Panc1 (cell line): ENCODE data around the gene HES5. TPM values are rescaled to one million over a fixed set of nuclear protein-coding genes. Genes with fewer than 3 reads are reported as not detected.
"Not testable (repeated sequence)": the region's sequence is repeated elsewhere in the genome, so short reads cannot be mapped to it uniquely, and the experiment has no call there.

Source experiments
- ATAC-seq: fragments of 200-7000 bp; cut with Tn5 transposase; 2 replicates; pipeline ENCODE4 v1.9.1; 2020; ENCODE audit warnings: mild to moderate bottlenecking, moderate library complexity
- BruUV-seq: library from RNA; stranded (reverse); fragments of 400-500 nt; replicated peaks from 2 replicates; lab custom pipeline; 2021; lab: Mats Ljungman, UMichigan
- CTCF ChIA-PET: fragments of 300-600 bp; sonication (Branson Sonifier 250); formaldehyde crosslinking; loops from one replicate; lab custom pipeline; 2022; ENCODE audit warnings: antibody characterized with exemption; lab: Charles Lee
- POLR2A ChIA-PET: fragments of 300-600 bp; sonication (Branson Sonifier 250); formaldehyde crosslinking; loops from one replicate; lab custom pipeline; 2022; ENCODE audit warnings: antibody characterized with exemption; lab: Charles Lee
- DNase-seq: peaks from one replicate; pipeline ENCODE4 v3.0.0-alpha.2; 2010; ENCODE audit warnings: low read depth, low spot score
- H3K27ac ChIP-seq: 2 replicates; pipeline ENCODE4 v1.5.1; 2011; ENCODE audit warnings: mild to moderate bottlenecking, low read length, inconsistent platforms
- H3K27me3 ChIP-seq: fragments of 200-500 bp; sonication (Bioruptor generic); 2 replicates; pipeline ENCODE4 v1.6.0; 2014; ENCODE audit warnings: low read length, inconsistent platforms; ENCODE audit not compliant: control insufficient read depth, insufficient read depth
- H3K36me3 ChIP-seq: fragments of 200-500 bp; sonication (Bioruptor generic); 2 replicates; pipeline ENCODE4 v1.5.1; 2014; ENCODE audit warnings: inconsistent platforms, mild to moderate bottlenecking, low read length, moderate library complexity; ENCODE audit not compliant: control insufficient read depth, insufficient read depth
- H3K4me1 ChIP-seq: 2 replicates; pipeline ENCODE4 v1.5.1; 2011; ENCODE audit warnings: inconsistent platforms, mild to moderate bottlenecking, low read length, moderate library complexity; ENCODE audit not compliant: control insufficient read depth, insufficient read depth
- H3K4me3 ChIP-seq, 2 experiments: 2 replicates each; pipeline ENCODE4 v1.5.1; 2011 to 2012; ENCODE audit warnings: low read depth in 2 of 2, low read length in 2 of 2, mild to moderate bottlenecking in 2 of 2, inconsistent platforms in 1 of 2, moderate library complexity in 1 of 2
- H3K9me3 ChIP-seq: fragments of 200-500 bp; sonication (Bioruptor generic); 2 replicates; pipeline ENCODE4 v1.5.1; 2014; ENCODE audit warnings: low read depth, mild to moderate bottlenecking, inconsistent platforms, low read length, moderate library complexity; ENCODE audit not compliant: control insufficient read depth, insufficient read depth
- POLR2AphosphoS5 ChIP-seq: IDR thresholded peaks from 2 replicates; pipeline ENCODE4 v1.6.1; 2012; ENCODE audit warnings: mild to moderate bottlenecking, low read depth, low read length, moderate library complexity
- SIN3A ChIP-seq: IDR thresholded peaks from 2 replicates; pipeline ENCODE4 v1.6.1; 2012; ENCODE audit warnings: low read depth, mild to moderate bottlenecking, low read length, moderate library complexity, borderline replicate concordance; ENCODE audit not compliant: insufficient read depth
- TCF7L2 ChIP-seq: IDR thresholded peaks from 2 replicates; pipeline ENCODE4 v1.6.1; 2011; ENCODE audit warnings: mild to moderate bottlenecking, low read depth, low read length, inconsistent platforms
- in situ Hi-C: cut with HindIII; loops from 2 replicates; pipeline ENCODE4 v1.10.0; 2016; ENCODE audit warnings: low sequenced_read_pairs, low pct_unique_long_range_greater_than_20kb
- intact Hi-C: fragments of 100-400 bp; cut with micrococcal nuclease; formaldehyde crosslinking; loops from one replicate; pipeline ENCODE4 v1.10.0; 2022; ENCODE audit not compliant: unreplicated experiment
- total RNA-seq: library from RNA; stranded (reverse); gene quantifications from one replicate; pipeline ENCODE4 v1.2.1, GENCODE V29; 2021; ENCODE audit not compliant: unreplicated experiment
- TF ChIP-seq, protein P1 (sequence below): fragments of 450-650 bp; IDR thresholded peaks from 2 replicates; pipeline ENCODE4 v1.5.1; 2017; ENCODE audit warnings: mild to moderate bottlenecking
- TF ChIP-seq, protein P2 (sequence below), 2 experiments: IDR thresholded peaks; 2 replicates each; pipeline ENCODE4 v1.6.1; 2011 to 2012; ENCODE audit warnings: low read depth in 2 of 2, control low read depth in 1 of 2, low read length in 1 of 2, mild to moderate bottlenecking in 1 of 2, moderate library complexity in 1 of 2; ENCODE audit not compliant: insufficient read depth in 1 of 2

Gene HES5
- total RNA-seq, 1 experiment from 2014 or later, result not detected

DNA sequence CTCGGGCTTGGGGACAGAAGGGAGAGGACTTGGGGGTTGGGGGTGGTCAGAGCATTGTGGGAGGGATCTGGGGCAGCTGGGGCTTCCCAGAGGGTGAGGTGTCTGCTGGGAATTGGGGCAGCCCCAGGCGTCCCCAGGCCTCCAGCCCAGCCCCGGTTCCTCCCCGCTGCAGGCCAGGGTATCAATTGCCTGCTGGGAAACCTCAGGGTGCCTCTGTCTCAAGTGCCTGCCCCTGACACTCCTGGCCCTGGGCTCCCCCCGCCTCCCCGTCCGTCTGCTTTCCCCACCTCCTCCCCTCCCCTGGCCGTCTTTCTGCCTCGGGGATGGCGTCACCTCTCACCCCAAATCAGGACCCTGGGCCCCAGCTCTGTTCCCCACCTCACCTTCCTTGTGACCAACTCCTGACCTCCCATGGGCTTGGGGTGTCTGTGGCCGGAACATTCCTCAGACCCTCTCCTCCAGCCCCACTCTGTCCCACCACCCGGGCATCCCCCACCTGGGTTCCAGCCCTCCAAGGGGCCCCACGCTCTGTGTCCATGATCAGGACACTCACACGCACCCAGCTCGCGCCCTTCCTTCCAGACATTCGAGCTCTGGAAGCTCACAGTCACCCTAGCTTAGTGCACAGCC lies 38.2 kb upstream of the HES5 start:
- H3K4me3 ChIP-seq, POLR2A ChIA-PET, CTCF ChIA-PET, H3K9me3 ChIP-seq, DNase-seq, BruUV-seq, intact Hi-C loops, H3K27me3 ChIP-seq, H3K36me3 ChIP-seq, H3K4me1 ChIP-seq, H3K27ac ChIP-seq, in situ Hi-C loops: not testable (repeated sequence)
- ATAC-seq, result 0 out of 2 replicates have a peak, but pooled peaks have one; percentile 32

DNA sequence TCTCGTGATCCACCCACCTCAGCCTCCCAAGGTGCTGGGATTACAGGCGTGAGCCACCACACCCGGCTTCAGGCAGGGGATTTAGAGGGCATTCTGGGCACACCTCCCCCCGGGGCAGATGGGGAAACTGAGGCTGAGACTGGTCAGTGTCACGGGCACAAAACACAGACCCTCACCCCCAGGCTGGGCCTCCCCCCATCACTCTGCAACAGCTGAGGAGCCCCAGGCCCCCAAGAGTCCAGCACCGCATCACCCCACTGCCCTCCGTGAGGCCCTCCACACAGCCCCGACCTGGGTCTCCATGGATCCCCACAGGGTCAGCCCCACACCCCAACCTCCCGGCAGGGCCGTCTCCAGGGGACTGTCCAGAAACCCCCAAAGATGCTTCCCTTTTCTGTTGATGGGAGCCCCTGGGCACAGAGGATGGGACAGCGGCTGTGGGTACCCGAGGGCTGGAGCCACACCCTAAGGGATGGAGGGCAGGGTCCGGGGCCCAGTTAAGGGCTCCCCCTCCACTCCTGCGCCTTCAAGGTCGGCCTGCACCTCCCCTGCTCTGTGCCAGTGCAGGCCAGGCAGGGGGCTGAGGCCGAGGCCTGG lies 37.1 kb upstream of the HES5 start:
- ATAC-seq (no peak), DNase-seq (no peak)
- no TSS peak for BruUV-seq
- POLR2A ChIA-PET, result no interaction called here
- H3K9me3 ChIP-seq, result no peaks in the 10 kb centered on the region
- H3K27me3 ChIP-seq, result no peaks in the 10 kb centered on the region
- TF ChIP-seq, protein P1, sequence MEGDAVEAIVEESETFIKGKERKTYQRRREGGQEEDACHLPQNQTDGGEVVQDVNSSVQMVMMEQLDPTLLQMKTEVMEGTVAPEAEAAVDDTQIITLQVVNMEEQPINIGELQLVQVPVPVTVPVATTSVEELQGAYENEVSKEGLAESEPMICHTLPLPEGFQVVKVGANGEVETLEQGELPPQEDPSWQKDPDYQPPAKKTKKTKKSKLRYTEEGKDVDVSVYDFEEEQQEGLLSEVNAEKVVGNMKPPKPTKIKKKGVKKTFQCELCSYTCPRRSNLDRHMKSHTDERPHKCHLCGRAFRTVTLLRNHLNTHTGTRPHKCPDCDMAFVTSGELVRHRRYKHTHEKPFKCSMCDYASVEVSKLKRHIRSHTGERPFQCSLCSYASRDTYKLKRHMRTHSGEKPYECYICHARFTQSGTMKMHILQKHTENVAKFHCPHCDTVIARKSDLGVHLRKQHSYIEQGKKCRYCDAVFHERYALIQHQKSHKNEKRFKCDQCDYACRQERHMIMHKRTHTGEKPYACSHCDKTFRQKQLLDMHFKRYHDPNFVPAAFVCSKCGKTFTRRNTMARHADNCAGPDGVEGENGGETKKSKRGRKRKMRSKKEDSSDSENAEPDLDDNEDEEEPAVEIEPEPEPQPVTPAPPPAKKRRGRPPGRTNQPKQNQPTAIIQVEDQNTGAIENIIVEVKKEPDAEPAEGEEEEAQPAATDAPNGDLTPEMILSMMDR, result no peak
- TF ChIP-seq, protein P2, sequence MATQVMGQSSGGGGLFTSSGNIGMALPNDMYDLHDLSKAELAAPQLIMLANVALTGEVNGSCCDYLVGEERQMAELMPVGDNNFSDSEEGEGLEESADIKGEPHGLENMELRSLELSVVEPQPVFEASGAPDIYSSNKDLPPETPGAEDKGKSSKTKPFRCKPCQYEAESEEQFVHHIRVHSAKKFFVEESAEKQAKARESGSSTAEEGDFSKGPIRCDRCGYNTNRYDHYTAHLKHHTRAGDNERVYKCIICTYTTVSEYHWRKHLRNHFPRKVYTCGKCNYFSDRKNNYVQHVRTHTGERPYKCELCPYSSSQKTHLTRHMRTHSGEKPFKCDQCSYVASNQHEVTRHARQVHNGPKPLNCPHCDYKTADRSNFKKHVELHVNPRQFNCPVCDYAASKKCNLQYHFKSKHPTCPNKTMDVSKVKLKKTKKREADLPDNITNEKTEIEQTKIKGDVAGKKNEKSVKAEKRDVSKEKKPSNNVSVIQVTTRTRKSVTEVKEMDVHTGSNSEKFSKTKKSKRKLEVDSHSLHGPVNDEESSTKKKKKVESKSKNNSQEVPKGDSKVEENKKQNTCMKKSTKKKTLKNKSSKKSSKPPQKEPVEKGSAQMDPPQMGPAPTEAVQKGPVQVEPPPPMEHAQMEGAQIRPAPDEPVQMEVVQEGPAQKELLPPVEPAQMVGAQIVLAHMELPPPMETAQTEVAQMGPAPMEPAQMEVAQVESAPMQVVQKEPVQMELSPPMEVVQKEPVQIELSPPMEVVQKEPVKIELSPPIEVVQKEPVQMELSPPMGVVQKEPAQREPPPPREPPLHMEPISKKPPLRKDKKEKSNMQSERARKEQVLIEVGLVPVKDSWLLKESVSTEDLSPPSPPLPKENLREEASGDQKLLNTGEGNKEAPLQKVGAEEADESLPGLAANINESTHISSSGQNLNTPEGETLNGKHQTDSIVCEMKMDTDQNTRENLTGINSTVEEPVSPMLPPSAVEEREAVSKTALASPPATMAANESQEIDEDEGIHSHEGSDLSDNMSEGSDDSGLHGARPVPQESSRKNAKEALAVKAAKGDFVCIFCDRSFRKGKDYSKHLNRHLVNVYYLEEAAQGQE (IDR thresholded peaks at IDR 0.05; ENCODE audit: insufficient read depth in 1 of 2, low read depth in 2 of 2, low read length in 1 of 2), result no peak
- TF ChIP-seq SIN3A, result no peak
- TF ChIP-seq TCF7L2, result no peak
- TF ChIP-seq POLR2AphosphoS5, result no peak
- no peak overlapping the region for H3K4me3 ChIP-seq
- intact Hi-C loops (no loop called here), in situ Hi-C loops (no loop called here)
- H3K4me1 ChIP-seq, result no peaks in the 10 kb centered on the region
- H3K36me3 ChIP-seq, result no peaks in the 10 kb centered on the region
- CTCF ChIA-PET, result no interaction called here
- no peak overlapping the region for H3K27ac ChIP-seq
